Stomach (tissue), 4 donors: ENCODE results near the gene ANGPTL3.

Experiments used
- CTCF ChIP-seq, 7 experiments: fragments of 450-650 bp in 4 of 7; fragments of 200-600 bp in 3 of 7; sonication (generic) in 3 of 7; IDR thresholded peaks; one replicate each; pipeline ENCODE4 v1.5.1; 2016 to 2019; ENCODE audit warnings: antibody characterized with exemption in 7 of 7, control low read depth in 2 of 7, mild to moderate bottlenecking in 1 of 7
- EP300 ChIP-seq: sonication (generic); formaldehyde crosslinking; IDR thresholded peaks from one replicate; pipeline ENCODE4 v1.6.1; 2017; ENCODE audit warnings: antibody characterized with exemption
- POLR2AphosphoS5 ChIP-seq, 3 donors: sonication (generic); formaldehyde crosslinking; IDR thresholded peaks; one replicate each; pipeline ENCODE4 v1.6.1; 2016; ENCODE audit warnings: antibody characterized with exemption in 3 of 3

- TF ChIP-seq POLR2AphosphoS5 (IDR thresholded peaks at IDR 0.05) (no peak), CTCF (IDR thresholded peaks at IDR 0.05) (no peak), EP300 (no peak)
These were observed 16.6 kb downstream of the ANGPTL3 start for GRCh38 chr1:62613890-62614289.
